ENCODE results near the gene TRMT5.

Gene TRMT5

DNA sequence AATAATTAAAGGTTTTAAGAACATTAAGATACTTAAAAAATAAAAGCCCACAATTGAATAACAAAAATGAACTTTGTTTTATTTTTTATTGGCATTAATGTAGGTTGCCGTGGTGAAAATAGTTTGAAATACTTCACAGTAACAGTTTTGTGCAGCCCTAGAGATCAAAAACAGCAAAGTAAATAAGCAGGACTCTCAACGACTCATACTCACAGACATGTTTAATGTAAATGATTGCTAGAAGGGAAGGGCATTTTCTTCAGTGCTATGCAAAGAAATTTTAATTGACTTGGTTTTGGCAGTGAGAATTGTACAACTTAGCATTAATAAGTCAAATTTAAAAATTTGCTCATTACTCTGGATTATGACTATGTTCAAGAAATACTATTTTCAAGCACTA lies 16.0 kb downstream of the TRMT5 start:
- no peak for DNase-seq

DNA sequence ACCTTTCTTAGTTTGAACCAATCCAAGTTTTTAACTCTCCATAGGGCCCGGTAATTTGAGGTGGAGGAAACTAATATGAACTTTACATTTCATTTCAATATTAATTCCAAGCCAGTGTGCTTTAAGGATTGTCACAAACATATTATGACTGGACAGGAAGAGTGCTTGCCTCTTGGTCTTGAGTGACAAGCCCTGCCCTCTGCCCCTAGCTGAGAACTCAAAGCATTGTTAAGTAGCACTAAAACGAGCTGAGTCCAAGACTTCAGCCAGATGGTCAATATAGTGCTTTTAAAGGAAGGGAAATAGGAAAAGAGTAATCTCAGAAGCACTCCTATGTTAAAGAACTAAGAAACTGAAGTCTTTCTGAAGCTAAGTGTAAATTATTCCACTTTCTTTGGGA lies 17.1 kb downstream of the TRMT5 start:
- no peak for DNase-seq

DNA sequence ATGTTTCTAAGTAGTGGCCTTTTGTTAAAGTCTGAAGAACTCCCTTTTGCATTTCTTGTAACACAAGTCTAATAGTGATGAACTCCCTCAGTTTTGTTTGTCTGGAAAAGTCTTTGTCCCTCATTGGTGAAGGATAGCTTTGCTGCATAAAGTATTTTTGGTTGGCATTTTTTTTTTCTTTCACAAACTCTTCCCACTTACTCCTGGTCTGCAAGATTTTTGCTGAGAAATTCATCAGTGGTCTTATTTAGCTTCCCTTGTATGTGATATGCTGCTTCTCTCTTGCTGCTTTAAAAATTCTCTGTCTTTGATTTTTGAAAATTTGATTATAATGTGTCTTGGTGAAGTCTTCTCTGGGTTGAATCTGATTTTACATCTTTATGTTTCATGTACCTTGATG lies 22.7 kb downstream of the TRMT5 start:
- DNase-seq = no peak

DNA sequence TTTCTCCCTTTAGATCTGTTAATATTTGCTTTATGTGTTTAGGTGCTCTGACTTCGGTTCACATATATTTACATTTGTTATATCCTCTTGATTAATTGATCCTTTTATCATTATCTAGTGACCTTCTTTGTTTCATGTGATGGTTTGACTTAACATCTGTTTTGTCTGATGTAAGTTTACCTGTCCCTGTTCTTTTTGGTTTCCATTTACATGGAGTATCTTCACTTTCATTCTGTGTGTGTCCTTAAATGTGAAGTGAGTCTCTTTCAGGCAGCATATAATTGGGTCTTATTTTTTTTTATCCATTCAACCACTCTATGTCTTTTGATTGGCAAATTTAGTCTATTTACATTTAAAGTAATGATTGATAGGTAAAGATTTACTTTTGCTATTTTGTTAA lies 24.2 kb downstream of the TRMT5 start:
- DNase-seq = no peak

DNA sequence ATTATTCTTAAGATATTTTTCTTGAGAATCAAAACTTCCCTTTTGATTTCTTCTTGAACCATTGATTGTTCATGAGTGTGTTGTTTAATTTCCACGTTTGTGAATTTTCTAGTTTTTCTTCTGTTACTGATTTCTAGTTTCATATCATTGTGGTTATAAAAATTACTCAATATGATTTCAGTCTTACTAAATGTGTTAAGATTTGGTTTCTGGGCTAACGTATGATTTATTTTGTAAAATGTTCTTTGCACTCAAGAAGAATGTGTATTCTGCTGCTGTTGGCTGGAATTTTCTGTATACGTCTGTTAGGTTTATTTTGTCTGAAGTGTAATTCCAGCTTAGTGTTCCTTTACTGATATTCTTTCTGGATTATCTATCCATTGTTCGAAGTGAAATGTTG lies 24.7 kb downstream of the TRMT5 start:
- no peak for DNase-seq

DNA sequence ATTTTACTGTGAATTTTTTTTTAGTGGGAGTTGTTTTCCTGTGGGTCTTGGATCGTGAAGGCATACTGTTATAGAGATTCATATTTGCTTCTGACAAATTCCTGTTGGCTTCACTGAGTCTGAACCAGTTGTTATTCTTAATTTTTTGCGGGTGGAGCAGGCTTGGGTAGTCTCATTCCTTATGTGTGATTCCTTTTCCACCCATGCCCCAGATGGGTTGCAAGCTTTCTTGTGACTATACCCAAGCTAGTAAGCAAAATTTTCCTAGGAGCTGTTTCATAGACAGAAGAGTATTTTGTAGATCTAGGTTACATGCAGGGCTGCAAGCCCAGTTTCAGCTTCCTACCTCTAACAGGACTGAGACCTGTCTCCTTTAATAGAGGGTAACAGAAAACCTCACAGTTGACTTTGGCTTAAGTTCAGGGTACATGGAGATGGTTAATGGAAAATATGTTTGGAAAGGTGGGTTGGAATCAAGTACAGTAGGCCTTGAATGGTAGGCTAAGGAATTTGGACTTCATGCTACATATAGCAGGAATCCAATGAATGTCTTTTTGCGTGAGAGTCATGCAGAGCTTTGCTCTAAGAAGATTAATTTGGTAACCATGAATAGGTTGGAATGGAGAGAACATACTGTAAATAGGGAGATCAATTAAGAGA lies 29.0 kb downstream of the TRMT5 start:
- no peak for DNase-seq

DNA sequence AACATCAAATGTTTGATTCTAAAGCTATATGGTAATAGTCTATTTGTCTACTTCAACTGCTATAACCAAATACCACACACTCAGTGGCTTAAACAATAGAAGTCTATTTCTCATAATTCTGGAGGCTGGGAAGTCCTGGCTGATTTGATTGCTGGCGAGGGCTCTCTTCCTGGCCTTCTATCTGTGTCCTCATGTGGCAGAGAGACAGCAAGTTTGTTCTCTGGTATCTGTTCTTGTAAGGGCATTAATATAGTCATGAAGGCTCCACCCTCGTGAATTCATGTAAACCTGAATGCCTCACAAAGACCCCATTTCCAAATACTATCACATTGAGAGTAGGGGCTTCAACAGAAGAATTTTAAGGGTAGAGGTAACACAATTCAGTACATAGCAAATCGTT lies 34.1 kb downstream of the TRMT5 start:
- no peak for DNase-seq

DNA sequence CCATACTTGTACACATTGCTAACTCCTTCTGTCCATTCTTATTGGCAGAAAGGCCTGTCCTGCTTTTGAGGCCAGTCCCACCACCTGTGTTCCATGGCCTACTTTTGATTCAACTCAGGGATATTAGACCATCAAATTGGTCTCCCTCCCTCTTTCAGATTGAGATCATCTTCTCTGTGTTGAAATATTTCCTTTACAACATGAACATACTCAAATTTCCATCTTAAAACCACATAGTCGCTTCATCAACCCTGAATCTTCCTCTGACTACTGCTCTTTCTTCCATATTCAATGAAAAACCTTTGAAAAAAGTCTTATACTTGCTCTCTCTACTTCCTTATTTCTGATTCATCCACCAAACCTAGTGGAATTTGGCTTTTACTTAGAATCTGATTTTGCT lies 34.9 kb downstream of the TRMT5 start:
- DNase-seq = no peak

DNA sequence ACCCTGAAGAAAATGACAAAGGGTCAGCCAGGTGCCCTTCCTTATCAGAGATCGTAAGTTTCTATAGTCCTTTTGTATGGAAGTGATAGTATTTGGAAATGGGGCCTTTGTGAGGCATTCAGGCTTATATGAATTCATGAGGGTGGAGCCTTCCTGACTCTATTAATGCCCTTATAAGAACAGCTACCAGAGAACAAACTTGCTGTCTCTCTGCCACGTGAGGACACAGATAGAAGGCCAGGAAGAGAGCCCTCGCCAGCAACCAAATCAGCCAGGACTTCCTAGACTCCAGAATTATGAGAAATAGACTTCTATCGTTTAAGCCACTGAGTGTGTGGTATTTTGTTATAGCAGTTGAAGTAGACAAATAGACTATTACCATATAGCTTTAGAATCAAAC lies 36.7 kb downstream of the TRMT5 start:
- DNase-seq = no peak

DNA sequence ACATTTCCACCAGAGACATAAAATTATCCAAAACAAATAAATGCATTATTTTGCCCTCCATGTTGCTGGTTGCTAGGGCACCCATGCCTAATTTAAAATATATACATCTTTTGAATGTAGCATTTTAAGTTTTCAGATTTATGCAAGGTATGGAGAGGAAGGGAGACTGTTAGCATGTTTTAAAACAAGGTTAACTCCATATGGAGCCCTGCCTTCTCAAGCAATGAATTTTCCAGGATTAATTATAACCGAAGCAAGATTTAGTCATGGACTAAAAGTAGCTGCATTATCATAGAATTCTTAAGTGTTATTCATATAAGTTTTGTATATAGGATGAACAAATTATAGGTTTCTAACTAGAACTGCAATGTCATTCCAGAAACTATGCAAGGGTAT lies 37.2 kb downstream of the TRMT5 start:
- no peak for DNase-seq

DNA sequence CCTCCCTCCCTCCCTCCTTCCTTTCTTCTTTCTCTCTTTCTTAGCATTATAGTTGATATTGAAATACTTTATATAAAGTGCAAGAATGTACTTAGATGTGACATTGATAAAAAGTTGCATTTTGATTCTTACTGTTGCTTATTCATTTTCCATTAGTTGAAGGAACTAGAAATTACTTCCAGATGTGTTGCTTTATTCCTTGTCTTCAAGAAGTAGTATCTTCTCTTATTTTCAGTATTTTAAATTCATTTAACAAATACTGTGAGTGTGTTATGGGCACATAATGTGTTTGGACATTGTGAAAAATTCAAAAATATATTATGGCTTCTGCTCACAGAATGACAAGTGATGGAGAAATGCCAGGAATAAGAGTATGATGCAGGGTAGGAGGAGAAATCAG lies 45.6 kb downstream of the TRMT5 start:
- no peak for DNase-seq

DNA sequence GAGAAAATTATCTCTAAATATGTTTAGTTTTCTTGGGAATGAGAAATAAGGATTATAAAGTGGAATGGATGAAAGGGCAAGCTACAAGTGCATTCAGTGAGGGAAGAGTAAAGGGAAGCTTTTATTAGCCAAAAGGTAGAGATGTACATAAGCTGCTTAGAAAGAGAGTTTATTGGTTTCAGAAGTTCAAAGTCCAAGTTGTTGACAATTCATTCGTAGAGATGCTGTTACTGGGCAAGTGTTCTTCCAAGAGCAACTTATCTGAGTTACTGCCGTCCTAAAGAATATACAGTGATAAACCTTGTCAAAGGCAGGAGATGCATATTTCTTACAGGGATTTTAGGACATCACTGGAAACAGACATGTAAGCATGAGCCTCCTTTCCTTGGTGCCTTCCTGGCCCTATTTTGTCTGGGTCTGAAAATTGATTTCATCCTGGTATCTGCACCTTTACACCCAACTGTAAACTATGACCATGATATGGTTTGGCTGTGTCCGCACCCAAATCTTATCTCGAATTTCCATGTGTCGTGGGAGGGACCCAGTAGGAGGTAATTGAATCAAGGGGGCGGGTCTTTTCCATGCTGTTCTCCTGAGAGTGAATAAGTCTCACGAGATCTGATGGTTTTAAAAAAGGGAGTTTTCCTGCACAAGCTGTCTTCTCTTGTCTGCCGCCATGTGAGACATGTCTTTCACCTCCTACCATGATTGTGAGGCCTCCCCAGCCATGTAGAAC lies 46.8 kb downstream of the TRMT5 start:
- DNase-seq = no peak

DNA sequence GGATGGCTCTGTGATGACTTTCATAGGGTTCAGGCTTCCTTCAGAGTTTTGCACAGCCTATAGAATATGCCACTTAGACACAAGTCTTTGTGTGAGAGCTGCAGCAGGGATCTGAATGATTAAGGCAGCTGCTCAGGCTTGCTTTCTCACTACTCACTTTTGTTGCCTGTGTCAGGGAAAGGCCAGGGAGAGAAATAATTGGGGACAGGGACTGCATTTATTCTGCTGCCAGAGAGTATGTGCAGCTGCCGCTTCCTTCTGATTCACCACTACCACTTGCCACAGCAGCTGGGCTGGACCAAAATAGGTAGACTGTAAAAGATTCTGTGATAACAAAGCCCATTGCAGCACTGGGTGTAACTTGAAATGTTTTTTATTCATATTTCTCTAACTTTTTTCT lies 49.7 kb downstream of the TRMT5 start:
- DNase-seq = peak; percentile 20

DNA sequence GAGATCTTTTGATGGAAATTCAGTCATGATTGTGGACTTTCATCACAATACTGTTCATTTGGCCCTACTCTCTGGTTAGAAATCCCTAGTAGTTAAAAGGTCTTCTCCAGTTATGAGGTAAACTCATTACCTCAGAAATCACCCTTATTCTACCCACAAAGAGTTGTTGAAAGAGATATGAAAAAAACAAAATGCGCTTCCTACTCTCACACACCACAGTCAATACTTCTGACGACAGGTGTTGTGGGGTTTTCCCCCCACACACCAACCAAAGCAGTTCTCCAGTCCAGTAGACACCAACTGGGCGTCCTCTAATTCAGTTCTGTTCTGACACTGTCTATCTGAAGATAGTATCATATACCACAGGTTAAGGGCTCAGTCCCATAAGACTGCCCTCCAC lies 54.9 kb downstream of the TRMT5 start:
- DNase-seq = no peak

DNA sequence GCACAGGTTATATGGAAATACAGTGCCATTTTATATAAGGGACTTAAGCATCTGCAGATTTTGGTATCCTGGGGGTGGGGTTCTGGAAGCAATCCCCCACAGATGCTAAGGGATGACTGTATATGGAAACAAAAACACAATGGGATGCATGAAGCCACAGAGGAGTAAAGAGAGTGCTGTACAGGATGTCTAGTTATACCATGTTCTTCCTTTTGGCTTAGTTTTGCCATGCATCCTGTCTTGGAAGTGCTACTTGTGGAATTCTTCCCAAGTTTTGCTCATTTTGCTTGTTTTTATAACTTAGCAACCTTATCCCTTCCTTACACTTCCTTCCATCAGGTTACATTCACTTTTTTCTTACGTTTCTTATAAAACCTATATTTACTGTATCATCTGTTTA lies 55.6 kb downstream of the TRMT5 start:
- no peak for DNase-seq

DNA sequence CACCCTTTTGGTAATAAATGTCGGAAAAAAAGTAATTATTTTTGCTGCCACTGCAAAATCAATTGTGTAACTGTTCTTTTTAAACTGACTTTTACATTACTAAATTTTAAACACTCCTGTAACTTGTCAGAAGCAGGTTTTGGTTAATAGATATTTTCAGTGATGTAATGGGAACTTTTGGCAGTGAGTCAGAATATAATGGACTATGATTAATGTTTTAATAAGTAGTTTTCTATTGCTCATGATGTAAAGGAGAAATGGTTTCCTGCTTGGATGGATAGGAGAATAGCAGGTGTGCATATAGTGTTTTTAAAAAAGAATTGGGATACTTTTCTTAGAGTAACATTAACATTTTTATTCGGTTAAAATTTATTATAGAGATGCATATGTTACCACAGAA lies 58.8 kb downstream of the TRMT5 start:
- no peak for DNase-seq

Data from DMS53 (cell line).